Tibial nerve (tissue), 4 donors: ENCODE measurements around the gene F2R. TPM values are rescaled to one million over a fixed set of nuclear protein-coding genes. Genes with fewer than 3 reads are reported as not detected.
"Not testable (repeated sequence)": the region's sequence is repeated elsewhere in the genome, so short reads cannot be mapped to it uniquely, and the experiment has no call there.

Experiments
- DNase-seq, 2 donors: peaks; one replicate each; pipeline ENCODE4 v3.0.0-alpha.2; 2019; ENCODE audit warnings: low spot score in 2 of 2
- H3K27ac ChIP-seq, 4 donors: fragments of 200-600 bp; sonication (generic) in 3 of 4; one replicate each; pipeline ENCODE4 v1.5.1; 2017 to 2019; ENCODE audit warnings: mild to moderate bottlenecking in 1 of 4
- H3K27me3 ChIP-seq, 2 donors: fragments of 200-600 bp; sonication (generic) in 1 of 2; one replicate each; pipeline versions ENCODE4 v1.5.1 to v1.6.0; 2017 to 2019
- H3K36me3 ChIP-seq, 3 donors: fragments of 200-600 bp; sonication (generic); one replicate each; pipeline ENCODE4 v1.5.1; 2018 to 2019
- H3K4me1 ChIP-seq, 4 donors: fragments of 200-600 bp; sonication (generic) in 3 of 4; one replicate each; pipeline ENCODE4 v1.5.1; 2017 to 2019
- H3K4me3 ChIP-seq, 4 donors: fragments of 200-600 bp; sonication (generic) in 3 of 4; one replicate each; pipeline ENCODE4 v1.5.1; 2017 to 2019; ENCODE audit warnings: mild to moderate bottlenecking in 1 of 4, moderate library complexity in 1 of 4
- H3K9me3 ChIP-seq, 4 donors: fragments of 200-600 bp; sonication (generic) in 3 of 4; one replicate each; pipeline ENCODE4 v1.5.1; 2017 to 2019
- EP300 ChIP-seq, 2 donors: sonication (generic); formaldehyde crosslinking; IDR thresholded peaks; one replicate each; pipeline ENCODE4 v1.6.1; 2017; ENCODE audit warnings: antibody characterized with exemption in 2 of 2, mild to moderate bottlenecking in 1 of 2
- POLR2A ChIP-seq, 2 donors: fragments of 450-650 bp; IDR thresholded peaks; one replicate each; pipeline ENCODE4 v1.6.1; 2017; ENCODE audit warnings: antibody characterized with exemption in 2 of 2, mild to moderate bottlenecking in 2 of 2, moderate library complexity in 2 of 2
- WGBS, 2 donors: methylation state at CpG; one replicate each; pipeline ENCODE4 v1.1.5; 2018; 5-methylcytosine and 5-hydroxymethylcytosine counted together
- total RNA-seq, 4 donors: library from RNA; depleted of rRNA; stranded (reverse); fragments of >200 nt; gene quantifications; one replicate each; pipeline ENCODE4 v1.1.0, GENCODE V29; 2016
- TF ChIP-seq, protein P1 (sequence below), 5 experiments: fragments of 200-600 bp in 3 of 5; fragments of 450-650 bp in 2 of 5; sonication (generic) in 3 of 5; IDR thresholded peaks; one replicate each; pipeline ENCODE4 v1.5.1; 2016 to 2019; ENCODE audit warnings: antibody characterized with exemption in 5 of 5, mild to moderate bottlenecking in 3 of 5, moderate library complexity in 2 of 5

Gene F2R
- total RNA-seq, 4 donors from 2014 or later: 2.5 to 12.6 (median 6.2) TPM

DNA sequence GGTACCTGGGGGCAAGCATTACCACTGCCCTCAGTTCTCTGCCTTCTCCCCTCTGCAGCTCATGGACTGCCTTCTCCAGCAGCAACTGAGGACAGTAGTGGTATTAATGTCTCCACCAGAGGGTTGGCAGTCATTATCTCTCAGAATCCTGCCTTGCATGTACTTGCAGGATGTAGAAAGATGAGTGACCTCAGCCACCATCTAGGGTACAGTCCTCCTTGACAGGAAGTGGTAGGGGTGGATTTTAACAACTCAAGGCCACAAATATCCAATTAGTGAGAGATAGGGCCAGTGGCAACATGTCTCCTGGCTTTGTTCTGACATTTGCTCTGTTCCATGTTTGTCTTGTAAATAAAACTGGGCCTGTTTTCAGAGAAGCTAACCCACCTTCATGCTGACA is 47.2 kb downstream of the F2R start:
- TF ChIP-seq, protein P1, sequence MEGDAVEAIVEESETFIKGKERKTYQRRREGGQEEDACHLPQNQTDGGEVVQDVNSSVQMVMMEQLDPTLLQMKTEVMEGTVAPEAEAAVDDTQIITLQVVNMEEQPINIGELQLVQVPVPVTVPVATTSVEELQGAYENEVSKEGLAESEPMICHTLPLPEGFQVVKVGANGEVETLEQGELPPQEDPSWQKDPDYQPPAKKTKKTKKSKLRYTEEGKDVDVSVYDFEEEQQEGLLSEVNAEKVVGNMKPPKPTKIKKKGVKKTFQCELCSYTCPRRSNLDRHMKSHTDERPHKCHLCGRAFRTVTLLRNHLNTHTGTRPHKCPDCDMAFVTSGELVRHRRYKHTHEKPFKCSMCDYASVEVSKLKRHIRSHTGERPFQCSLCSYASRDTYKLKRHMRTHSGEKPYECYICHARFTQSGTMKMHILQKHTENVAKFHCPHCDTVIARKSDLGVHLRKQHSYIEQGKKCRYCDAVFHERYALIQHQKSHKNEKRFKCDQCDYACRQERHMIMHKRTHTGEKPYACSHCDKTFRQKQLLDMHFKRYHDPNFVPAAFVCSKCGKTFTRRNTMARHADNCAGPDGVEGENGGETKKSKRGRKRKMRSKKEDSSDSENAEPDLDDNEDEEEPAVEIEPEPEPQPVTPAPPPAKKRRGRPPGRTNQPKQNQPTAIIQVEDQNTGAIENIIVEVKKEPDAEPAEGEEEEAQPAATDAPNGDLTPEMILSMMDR (IDR thresholded peaks at IDR 0.05): no peak
- TF ChIP-seq EP300 (IDR thresholded peaks at IDR 0.05) (no peak), POLR2A (IDR thresholded peaks at IDR 0.05) (no peak)
- DNase-seq: no peak
- H3K27me3 ChIP-seq: no peaks in the 10 kb centered on the region

DNA sequence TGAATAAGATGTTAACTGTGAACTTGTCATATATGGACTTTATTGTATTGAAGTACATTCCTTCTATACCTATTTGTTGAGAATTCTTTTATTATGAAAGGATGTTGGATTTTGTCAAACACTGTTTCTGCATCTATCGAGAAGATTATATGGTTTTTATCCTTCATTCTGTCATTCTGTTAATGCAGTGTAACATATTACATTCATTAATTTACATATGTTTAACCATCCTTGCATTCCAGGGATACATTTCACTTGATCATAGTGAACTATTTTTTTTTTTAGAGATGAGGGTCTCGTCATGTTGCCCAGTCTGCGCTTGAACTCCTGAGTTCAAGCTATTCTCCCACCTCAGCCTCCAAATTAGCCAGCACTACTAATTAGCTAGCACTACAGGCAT is 48.4 kb downstream of the F2R start:
- DNase-seq: no peak
- 90 to 93% methylated on average over 3 of the region's 3 CpGs for WGBS, 2 donors
- TF ChIP-seq POLR2A (IDR thresholded peaks at IDR 0.05): no peak
- no peak for TF ChIP-seq EP300 (IDR thresholded peaks at IDR 0.05)
- TF ChIP-seq, protein P1 (IDR thresholded peaks at IDR 0.05): no peak
- no peak overlapping the region for H3K27ac ChIP-seq
- H3K36me3 ChIP-seq: no peaks in the 10 kb centered on the region
- no peaks in the 10 kb centered on the region for H3K27me3 ChIP-seq
- no peak overlapping the region for H3K4me3 ChIP-seq
- H3K9me3 ChIP-seq: peaks cover 0 to 13% (median 0%) of the 10 kb centered on the region in 4 donors
- no peaks in the 10 kb centered on the region for H3K4me1 ChIP-seq

More for the DNA sequence above, 47.2 kb downstream of the F2R start:
- H3K27ac ChIP-seq: no peak overlapping the region
- peaks cover 0 to 13% (median 0%) of the 10 kb centered on the region in 4 donors for H3K9me3 ChIP-seq
- no peaks in the 10 kb centered on the region for H3K36me3 ChIP-seq
- H3K4me3 ChIP-seq: no peak overlapping the region
- H3K4me1 ChIP-seq: no peaks in the 10 kb centered on the region

DNA sequence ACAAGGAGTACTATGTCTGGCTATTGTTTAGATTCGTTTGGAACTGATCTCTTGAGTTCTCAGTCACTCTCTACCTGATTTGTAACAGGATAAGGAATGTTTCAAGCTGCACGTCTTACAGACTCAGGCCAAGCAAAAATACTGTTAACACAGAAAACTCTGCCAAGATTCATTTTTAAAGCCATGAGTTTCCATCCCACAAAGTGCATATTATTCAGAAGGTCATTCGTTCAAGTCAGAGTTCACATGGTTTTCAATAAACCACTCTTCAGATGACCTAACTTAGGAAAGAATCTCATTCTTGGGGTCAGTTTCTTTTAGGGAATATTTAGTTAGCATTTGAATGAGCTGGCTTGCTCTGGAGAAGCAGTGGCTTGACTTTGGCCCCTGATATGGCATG is 49.3 kb downstream of the F2R start:
- WGBS, 2 donors: 22 to 24% methylated on average over 3 of the region's 3 CpGs
- H3K4me1 ChIP-seq: no peaks in the 10 kb centered on the region
- no peaks in the 10 kb centered on the region for H3K27me3 ChIP-seq
- H3K27ac ChIP-seq: no peak overlapping the region
- H3K36me3 ChIP-seq: no peaks in the 10 kb centered on the region
- H3K4me3 ChIP-seq: no peak overlapping the region
- DNase-seq: no peak
- peaks cover 0 to 13% (median 0%) of the 10 kb centered on the region in 4 donors for H3K9me3 ChIP-seq
- TF ChIP-seq EP300 (IDR thresholded peaks at IDR 0.05) (no peak), POLR2A (IDR thresholded peaks at IDR 0.05) (no peak)
- TF ChIP-seq, protein P1 (IDR thresholded peaks at IDR 0.05): no peak

DNA sequence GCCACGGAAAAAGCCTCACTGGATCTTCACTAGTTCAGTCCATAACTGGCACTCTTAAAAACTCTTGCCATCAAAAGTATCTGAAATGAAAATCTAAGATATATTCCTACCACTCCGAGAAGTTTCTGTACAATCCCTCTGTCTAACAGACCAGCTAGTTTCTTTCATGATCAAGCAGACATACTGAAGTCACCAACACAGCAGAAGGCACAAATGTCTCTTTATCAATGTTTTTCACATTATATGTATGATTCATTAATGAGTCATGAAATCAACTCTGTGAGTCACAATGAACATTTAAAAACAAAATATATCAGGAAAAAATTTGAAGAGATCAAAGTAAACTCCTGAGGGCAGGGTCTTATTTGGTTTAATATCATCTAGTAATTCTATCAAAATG is 50.8 kb downstream of the F2R start:
- H3K4me3 ChIP-seq: no peak overlapping the region
- no peaks in the 10 kb centered on the region for H3K4me1 ChIP-seq
- 68 to 76% methylated on average over 2 of the region's 2 CpGs for WGBS, 2 donors
- DNase-seq: no peak
- H3K9me3 ChIP-seq: peaks cover 0 to 13% (median 0%) of the 10 kb centered on the region in 4 donors
- no peaks in the 10 kb centered on the region for H3K36me3 ChIP-seq
- no peak overlapping the region for H3K27ac ChIP-seq
- H3K27me3 ChIP-seq: no peaks in the 10 kb centered on the region
- TF ChIP-seq, protein P1 (IDR thresholded peaks at IDR 0.05): no peak
- TF ChIP-seq EP300 (IDR thresholded peaks at IDR 0.05) (no peak), POLR2A (IDR thresholded peaks at IDR 0.05) (no peak)

DNA sequence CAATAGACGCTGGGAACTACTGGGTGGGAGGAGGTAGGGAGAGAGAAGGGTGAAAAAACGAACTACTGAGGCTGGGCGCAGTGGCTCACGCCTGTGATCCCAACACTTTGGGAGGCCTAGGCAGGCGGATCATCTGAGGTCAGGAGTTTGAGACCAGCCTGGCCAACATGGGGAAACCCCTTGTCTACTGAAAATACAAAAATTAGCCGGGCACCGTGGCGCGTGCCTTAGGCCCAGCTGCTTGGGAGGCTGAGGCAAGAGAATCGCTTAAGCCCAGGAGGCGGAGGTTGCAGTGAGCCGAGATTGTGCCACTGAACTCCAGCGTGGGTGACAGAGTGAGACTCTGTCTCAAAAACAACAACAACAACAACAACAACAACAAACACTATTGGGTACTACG is 55.1 kb downstream of the F2R start:
- not testable (repeated sequence) for H3K4me3 ChIP-seq, H3K27ac ChIP-seq, H3K36me3 ChIP-seq, DNase-seq, H3K4me1 ChIP-seq, H3K27me3 ChIP-seq, H3K9me3 ChIP-seq
- WGBS, 2 donors: 92 to 94% methylated on average over 14 of the region's 14 CpGs
